ENCODE results near the gene P2RX7.

The P2RX7 gene

GRCh38 chr12:121090586-121091514 lies 41.8 kb upstream of the P2RX7 start:
- Histone ChIP-seq H3K36me3 (ENCODE audit: control insufficient read depth in 1 of 2, insufficient read depth in 2 of 2, low read length in 2 of 2) (no peaks in the 10 kb centered on the region), H3K27ac (ENCODE audit: low read length) (no peak overlapping the region), H3K4me3 (ENCODE audit: low read depth in 1 of 2, low read length in 2 of 2) (no peak overlapping the region), H3K9me3 (ENCODE audit: control insufficient read depth in 1 of 2, low read length in 2 of 2) (no peaks in the 10 kb centered on the region), H3K27me3 (ENCODE audit: low read depth, low read length) (no peaks in the 10 kb centered on the region), H3K4me1 (ENCODE audit: control insufficient read depth in 1 of 2, insufficient read depth in 2 of 2, low read length in 2 of 2) (peaks cover 0 to 5% of the 10 kb centered on the region in 2 donors)

DNA sequence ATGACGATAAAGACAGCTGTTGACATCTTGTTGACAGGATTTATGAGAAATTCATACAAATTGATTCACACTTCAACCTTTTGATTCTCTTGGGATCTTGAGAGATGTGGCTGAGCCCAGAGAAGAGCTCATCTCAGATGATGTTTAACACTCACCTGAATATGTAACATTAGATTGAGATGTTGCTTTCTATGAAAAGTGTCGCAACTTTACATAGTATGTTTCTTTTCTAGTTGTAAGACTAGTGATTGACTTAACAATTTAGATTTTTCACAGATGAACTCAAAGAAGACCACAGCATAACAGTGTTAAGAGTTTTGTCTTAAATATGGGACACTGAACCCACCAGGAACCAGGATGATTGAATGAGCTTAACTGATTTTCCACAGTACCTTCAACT lies 40.6 kb upstream of the P2RX7 start:
- Histone ChIP-seq H3K4me3 (ENCODE audit: low read depth in 1 of 2, low read length in 2 of 2) (no peak overlapping the region), H3K9me3 (ENCODE audit: control insufficient read depth in 1 of 2, low read length in 2 of 2) (no peaks in the 10 kb centered on the region), H3K4me1 (ENCODE audit: control insufficient read depth in 1 of 2, insufficient read depth in 2 of 2, low read length in 2 of 2) (peaks cover 0 to 5% of the 10 kb centered on the region in 2 donors), H3K36me3 (ENCODE audit: control insufficient read depth in 1 of 2, insufficient read depth in 2 of 2, low read length in 2 of 2) (no peaks in the 10 kb centered on the region), H3K27me3 (ENCODE audit: low read depth, low read length) (no peaks in the 10 kb centered on the region), H3K27ac (ENCODE audit: low read length) (no peak overlapping the region)

GRCh38 chr12:121093487-121093891 lies 39.2 kb upstream of the P2RX7 start:
- H3K4me1 ChIP-seq (ENCODE audit: control insufficient read depth in 1 of 2, insufficient read depth in 2 of 2, low read length in 2 of 2), result peaks cover 0 to 5% of the 10 kb centered on the region in 2 donors
- H3K27me3 ChIP-seq (ENCODE audit: low read depth, low read length), result no peaks in the 10 kb centered on the region
- H3K36me3 ChIP-seq (ENCODE audit: control insufficient read depth in 1 of 2, insufficient read depth in 2 of 2, low read length in 2 of 2), result no peaks in the 10 kb centered on the region
- H3K4me3 ChIP-seq (ENCODE audit: low read depth in 1 of 2, low read length in 2 of 2), result no peak overlapping the region
- no peaks in the 10 kb centered on the region for H3K9me3 ChIP-seq (ENCODE audit: control insufficient read depth in 1 of 2, low read length in 2 of 2)
- no peak overlapping the region for H3K27ac ChIP-seq (ENCODE audit: low read length)

DNA sequence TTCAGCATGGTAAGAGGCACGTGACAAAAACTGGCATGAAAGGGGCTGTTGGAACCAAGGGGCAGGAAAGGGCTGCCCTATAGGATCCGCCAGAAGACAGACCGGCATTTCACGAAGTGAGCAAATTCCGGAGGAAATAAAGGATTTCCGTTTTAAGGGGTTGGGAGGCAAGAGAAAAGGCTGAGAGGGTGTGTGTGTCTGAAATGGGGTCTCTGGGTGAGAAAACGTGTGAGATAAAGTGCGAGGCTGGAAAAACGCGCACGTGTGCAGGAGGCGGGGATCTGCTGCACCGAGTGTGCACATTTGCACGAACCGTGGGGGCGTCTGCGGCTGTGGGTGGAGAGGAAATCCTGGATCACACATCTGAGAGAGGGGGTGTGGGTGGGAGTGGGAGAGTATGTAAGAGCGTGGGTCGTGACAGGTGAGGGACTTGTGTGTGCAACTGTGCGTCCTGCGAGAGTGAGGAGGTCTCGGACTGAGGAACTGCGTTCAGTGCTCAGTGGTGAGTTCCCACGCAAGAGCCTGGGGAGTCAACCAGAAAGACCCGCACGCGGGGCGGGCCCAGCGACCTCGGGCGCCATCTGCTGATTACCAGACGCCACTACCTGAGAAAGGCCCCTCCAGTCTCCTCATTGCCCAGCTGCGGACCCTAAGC lies 37.0 kb upstream of the P2RX7 start:
- H3K4me3 ChIP-seq (ENCODE audit: low read depth in 1 of 2, low read length in 2 of 2), result peak overlapping the region; percentile 49
- no peak overlapping the region for H3K27ac ChIP-seq (ENCODE audit: low read length)
- no peaks in the 10 kb centered on the region for H3K27me3 ChIP-seq (ENCODE audit: low read depth, low read length)
- no peaks in the 10 kb centered on the region for H3K9me3 ChIP-seq (ENCODE audit: control insufficient read depth in 1 of 2, low read length in 2 of 2)
- no peaks in the 10 kb centered on the region for H3K36me3 ChIP-seq (ENCODE audit: control insufficient read depth in 1 of 2, insufficient read depth in 2 of 2, low read length in 2 of 2)
- H3K4me1 ChIP-seq (ENCODE audit: control insufficient read depth in 1 of 2, insufficient read depth in 2 of 2, low read length in 2 of 2), result peaks cover 0 to 5% of the 10 kb centered on the region in 2 donors

DNA sequence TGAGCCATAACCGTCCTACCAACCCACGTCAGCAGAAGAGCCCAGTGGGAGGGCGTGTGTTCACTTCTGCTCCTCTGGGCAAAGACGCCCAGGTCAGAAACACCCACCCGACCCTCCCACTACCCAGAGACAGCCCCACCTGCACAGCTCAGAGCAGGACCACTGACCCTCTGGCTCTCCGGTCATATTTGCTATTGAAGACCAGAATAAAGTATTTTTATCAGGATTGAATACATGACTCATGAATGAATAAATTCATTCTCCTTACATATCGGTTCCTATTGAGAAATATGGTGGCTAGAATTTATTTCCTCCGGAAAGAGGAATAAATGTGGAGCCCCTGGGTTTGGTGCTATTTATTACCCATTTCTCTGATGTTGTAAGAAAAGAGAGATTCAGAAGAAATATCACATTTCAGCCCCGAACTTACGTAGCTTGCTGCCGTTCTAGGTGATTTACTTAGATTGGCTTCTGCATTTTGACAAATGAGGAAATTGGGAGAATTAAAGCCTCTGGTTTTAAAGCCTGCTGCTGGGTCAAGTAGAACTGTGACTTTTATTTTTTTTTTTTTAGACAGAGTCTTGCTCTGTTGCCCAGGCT lies 36.4 kb upstream of the P2RX7 start:
- no peaks in the 10 kb centered on the region for H3K27me3 ChIP-seq (ENCODE audit: low read depth, low read length)
- H3K4me3 ChIP-seq (ENCODE audit: low read depth in 1 of 2, low read length in 2 of 2), result peak overlapping the region in 1 of 2 donors; percentile 49
- H3K36me3 ChIP-seq (ENCODE audit: control insufficient read depth in 1 of 2, insufficient read depth in 2 of 2, low read length in 2 of 2), result no peaks in the 10 kb centered on the region
- H3K9me3 ChIP-seq (ENCODE audit: control insufficient read depth in 1 of 2, low read length in 2 of 2), result no peaks in the 10 kb centered on the region
- H3K27ac ChIP-seq (ENCODE audit: low read length), result no peak overlapping the region
- peaks cover 0 to 5% of the 10 kb centered on the region in 2 donors for H3K4me1 ChIP-seq (ENCODE audit: control insufficient read depth in 1 of 2, insufficient read depth in 2 of 2, low read length in 2 of 2)

DNA sequence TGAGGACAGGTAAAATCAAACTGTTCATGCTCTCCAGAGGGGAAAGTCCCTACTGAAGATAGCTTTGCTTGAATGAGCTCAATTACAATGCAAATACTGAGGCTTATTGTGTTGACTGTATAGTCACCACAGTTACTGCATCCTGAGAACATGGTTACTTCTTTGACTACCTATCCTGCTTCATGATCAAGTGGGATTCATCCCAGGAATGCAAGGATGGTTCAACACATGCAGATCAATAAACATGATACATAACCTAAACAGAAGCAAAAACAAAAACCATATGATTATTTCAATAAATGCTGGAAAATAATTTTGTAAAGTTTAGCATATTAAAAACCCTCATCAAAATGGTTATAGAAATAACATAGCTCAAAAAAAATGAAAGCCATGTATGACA lies 32.9 kb upstream of the P2RX7 start:
- no peak overlapping the region for H3K4me3 ChIP-seq (ENCODE audit: low read depth in 1 of 2, low read length in 2 of 2)
- H3K9me3 ChIP-seq (ENCODE audit: control insufficient read depth in 1 of 2, low read length in 2 of 2), result peaks cover 0 to 2% of the 10 kb centered on the region in 2 donors
- no peaks in the 10 kb centered on the region for H3K36me3 ChIP-seq (ENCODE audit: control insufficient read depth in 1 of 2, insufficient read depth in 2 of 2, low read length in 2 of 2)
- no peaks in the 10 kb centered on the region for H3K27me3 ChIP-seq (ENCODE audit: low read depth, low read length)
- peaks cover 0 to 5% of the 10 kb centered on the region in 2 donors for H3K4me1 ChIP-seq (ENCODE audit: control insufficient read depth in 1 of 2, insufficient read depth in 2 of 2, low read length in 2 of 2)
- H3K27ac ChIP-seq (ENCODE audit: low read length), result no peak overlapping the region

DNA sequence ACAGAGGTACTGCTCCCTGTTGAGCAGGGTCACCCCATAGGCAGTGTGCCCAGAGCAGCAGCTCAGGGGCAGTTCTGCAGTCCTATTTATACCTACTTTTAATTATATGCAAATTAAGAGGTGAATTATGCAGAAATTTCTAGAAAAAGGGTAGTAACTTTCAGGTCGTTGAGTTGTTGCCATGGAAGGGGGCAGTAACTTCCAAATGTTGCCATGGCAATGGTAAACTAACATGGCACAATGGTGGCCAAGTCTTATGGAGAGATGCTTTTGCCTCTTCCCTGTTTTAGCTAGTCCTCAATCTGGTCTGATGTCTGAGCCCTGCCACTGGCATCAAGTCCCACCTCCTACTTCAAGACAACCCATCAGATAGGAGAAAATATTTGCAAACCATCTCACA lies 30.4 kb upstream of the P2RX7 start:
- Histone ChIP-seq H3K9me3 (ENCODE audit: control insufficient read depth in 1 of 2, low read length in 2 of 2) (peaks cover 0 to 2% of the 10 kb centered on the region in 2 donors), H3K36me3 (ENCODE audit: control insufficient read depth in 1 of 2, insufficient read depth in 2 of 2, low read length in 2 of 2) (no peaks in the 10 kb centered on the region), H3K4me3 (ENCODE audit: low read depth in 1 of 2, low read length in 2 of 2) (no peak overlapping the region)

GRCh38 chr12:121107681-121108080 lies 25.0 kb upstream of the P2RX7 start:
- peaks cover 0 to 2% of the 10 kb centered on the region in 2 donors for H3K9me3 ChIP-seq (ENCODE audit: control insufficient read depth in 1 of 2, low read length in 2 of 2)
- no peaks in the 10 kb centered on the region for H3K4me1 ChIP-seq (ENCODE audit: control insufficient read depth in 1 of 2, insufficient read depth in 2 of 2, low read length in 2 of 2)
- H3K27me3 ChIP-seq (ENCODE audit: low read depth, low read length), result no peaks in the 10 kb centered on the region
- H3K4me3 ChIP-seq (ENCODE audit: low read depth in 1 of 2, low read length in 2 of 2), result no peak overlapping the region
- H3K36me3 ChIP-seq (ENCODE audit: control insufficient read depth in 1 of 2, insufficient read depth in 2 of 2, low read length in 2 of 2), result no peaks in the 10 kb centered on the region
- no peak overlapping the region for H3K27ac ChIP-seq (ENCODE audit: low read length)

More for the DNA sequence above, 30.4 kb upstream of the P2RX7 start:
- H3K27ac ChIP-seq (ENCODE audit: low read length), result no peak overlapping the region
- no peaks in the 10 kb centered on the region for H3K27me3 ChIP-seq (ENCODE audit: low read depth, low read length)
- no peaks in the 10 kb centered on the region for H3K4me1 ChIP-seq (ENCODE audit: control insufficient read depth in 1 of 2, insufficient read depth in 2 of 2, low read length in 2 of 2)

- Histone ChIP-seq H3K9me3 (ENCODE audit: control insufficient read depth in 1 of 2, low read length in 2 of 2) (peaks cover 0 to 2% of the 10 kb centered on the region in 2 donors), H3K27ac (ENCODE audit: low read length) (no peak overlapping the region), H3K4me3 (ENCODE audit: low read depth in 1 of 2, low read length in 2 of 2) (no peak overlapping the region), H3K27me3 (ENCODE audit: low read depth, low read length) (no peaks in the 10 kb centered on the region), H3K36me3 (ENCODE audit: control insufficient read depth in 1 of 2, insufficient read depth in 2 of 2, low read length in 2 of 2) (no peaks in the 10 kb centered on the region), H3K4me1 (ENCODE audit: control insufficient read depth in 1 of 2, insufficient read depth in 2 of 2, low read length in 2 of 2) (no peaks in the 10 kb centered on the region)
Measured at GRCh38 chr12:121108492-121108891, 24.2 kb upstream of the P2RX7 start.

DNA sequence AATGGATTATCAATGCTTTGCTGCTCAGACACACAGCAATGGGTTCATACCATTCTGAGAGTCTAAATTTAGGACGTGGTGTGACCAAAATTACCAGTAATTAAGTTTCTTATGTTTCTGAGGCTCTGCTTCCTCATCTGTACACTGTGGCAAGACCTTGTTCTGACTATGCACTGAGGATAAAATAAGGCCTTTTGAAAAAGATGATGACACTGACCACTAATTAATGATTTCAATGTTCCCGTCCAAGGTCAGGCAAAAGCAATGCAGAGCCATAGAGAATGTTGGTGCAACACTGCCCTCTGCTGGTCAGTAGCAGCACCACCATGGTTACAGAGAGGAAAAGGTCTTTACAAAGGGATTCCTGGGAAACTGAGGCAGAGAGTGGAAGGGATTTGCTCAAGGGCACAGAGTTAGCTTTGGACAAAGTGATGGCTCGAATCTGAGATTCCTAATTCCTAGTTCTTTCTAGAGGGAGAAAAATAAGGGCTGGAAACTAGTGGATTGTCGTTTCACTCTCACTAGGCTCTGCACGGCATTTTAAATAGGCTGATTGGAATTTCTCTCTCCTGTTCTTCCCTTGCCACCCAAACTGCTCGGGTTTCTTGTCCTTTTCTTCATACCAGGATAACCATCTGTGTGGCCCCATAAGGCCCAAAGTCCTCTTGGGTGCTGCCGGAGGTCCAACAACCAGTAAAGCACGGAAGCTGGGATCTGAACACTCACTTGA lies 22.3 kb upstream of the P2RX7 start:
- Histone ChIP-seq H3K4me1 (ENCODE audit: control insufficient read depth in 1 of 2, insufficient read depth in 2 of 2, low read length in 2 of 2) (no peaks in the 10 kb centered on the region), H3K36me3 (ENCODE audit: control insufficient read depth in 1 of 2, insufficient read depth in 2 of 2, low read length in 2 of 2) (no peaks in the 10 kb centered on the region), H3K27me3 (ENCODE audit: low read depth, low read length) (no peaks in the 10 kb centered on the region), H3K4me3 (ENCODE audit: low read depth in 1 of 2, low read length in 2 of 2) (no peak overlapping the region), H3K9me3 (ENCODE audit: control insufficient read depth in 1 of 2, low read length in 2 of 2) (no peaks in the 10 kb centered on the region), H3K27ac (ENCODE audit: low read length) (no peak overlapping the region)

- Histone ChIP-seq H3K27ac (ENCODE audit: low read length) (no peak overlapping the region), H3K4me3 (ENCODE audit: low read depth in 1 of 2, low read length in 2 of 2) (no peak overlapping the region), H3K4me1 (ENCODE audit: control insufficient read depth in 1 of 2, insufficient read depth in 2 of 2, low read length in 2 of 2) (no peaks in the 10 kb centered on the region), H3K9me3 (ENCODE audit: control insufficient read depth in 1 of 2, low read length in 2 of 2) (no peaks in the 10 kb centered on the region), H3K36me3 (ENCODE audit: control insufficient read depth in 1 of 2, insufficient read depth in 2 of 2, low read length in 2 of 2) (no peaks in the 10 kb centered on the region), H3K27me3 (ENCODE audit: low read depth, low read length) (no peaks in the 10 kb centered on the region)
Measured at GRCh38 chr12:121111684-121112083, 21.0 kb upstream of the P2RX7 start.

All from muscle layer of duodenum (tissue), 2 donors.